Measurements from ENCODE around the gene SLC39A12. TPM values are rescaled to one million over a fixed set of nuclear protein-coding genes. Genes with fewer than 3 reads are reported as not detected.

The SLC39A12 gene
- not detected for polyA plus RNA-seq (2012; ENCODE audit: insufficient read length, low read depth)

- no peak for TF ChIP-seq SIN3A (IDR thresholded peaks at IDR 0.05; ENCODE audit: borderline replicate concordance, insufficient read depth, low read length)
- TF ChIP-seq, protein P1, sequence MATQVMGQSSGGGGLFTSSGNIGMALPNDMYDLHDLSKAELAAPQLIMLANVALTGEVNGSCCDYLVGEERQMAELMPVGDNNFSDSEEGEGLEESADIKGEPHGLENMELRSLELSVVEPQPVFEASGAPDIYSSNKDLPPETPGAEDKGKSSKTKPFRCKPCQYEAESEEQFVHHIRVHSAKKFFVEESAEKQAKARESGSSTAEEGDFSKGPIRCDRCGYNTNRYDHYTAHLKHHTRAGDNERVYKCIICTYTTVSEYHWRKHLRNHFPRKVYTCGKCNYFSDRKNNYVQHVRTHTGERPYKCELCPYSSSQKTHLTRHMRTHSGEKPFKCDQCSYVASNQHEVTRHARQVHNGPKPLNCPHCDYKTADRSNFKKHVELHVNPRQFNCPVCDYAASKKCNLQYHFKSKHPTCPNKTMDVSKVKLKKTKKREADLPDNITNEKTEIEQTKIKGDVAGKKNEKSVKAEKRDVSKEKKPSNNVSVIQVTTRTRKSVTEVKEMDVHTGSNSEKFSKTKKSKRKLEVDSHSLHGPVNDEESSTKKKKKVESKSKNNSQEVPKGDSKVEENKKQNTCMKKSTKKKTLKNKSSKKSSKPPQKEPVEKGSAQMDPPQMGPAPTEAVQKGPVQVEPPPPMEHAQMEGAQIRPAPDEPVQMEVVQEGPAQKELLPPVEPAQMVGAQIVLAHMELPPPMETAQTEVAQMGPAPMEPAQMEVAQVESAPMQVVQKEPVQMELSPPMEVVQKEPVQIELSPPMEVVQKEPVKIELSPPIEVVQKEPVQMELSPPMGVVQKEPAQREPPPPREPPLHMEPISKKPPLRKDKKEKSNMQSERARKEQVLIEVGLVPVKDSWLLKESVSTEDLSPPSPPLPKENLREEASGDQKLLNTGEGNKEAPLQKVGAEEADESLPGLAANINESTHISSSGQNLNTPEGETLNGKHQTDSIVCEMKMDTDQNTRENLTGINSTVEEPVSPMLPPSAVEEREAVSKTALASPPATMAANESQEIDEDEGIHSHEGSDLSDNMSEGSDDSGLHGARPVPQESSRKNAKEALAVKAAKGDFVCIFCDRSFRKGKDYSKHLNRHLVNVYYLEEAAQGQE (IDR thresholded peaks at IDR 0.05; ENCODE audit: insufficient read depth in 1 of 2, low read depth in 2 of 2, low read length in 2 of 2) = no peak
- TF ChIP-seq FOXP2 (optimal IDR thresholded peaks at IDR 0.05; ENCODE audit: borderline replicate concordance, extremely low read depth, extremely low read length, insufficient read depth) = no peak
- TF ChIP-seq POLR2AphosphoS5 (IDR thresholded peaks at IDR 0.05; ENCODE audit: low read depth, low read length) = no peak
- no peak for TF ChIP-seq TAF1 (IDR thresholded peaks at IDR 0.05; ENCODE audit: borderline replicate concordance, insufficient read depth, low read length)
Measured at GRCh38 chr10:17951868-17952371, at the start of gene SLC39A12. Gene SLC39A12, plus strand, starts transcription at chr10:17951918. Its CDS starts 1,359 bp downstream, at chr10:17953277.

GRCh38 chr10:17904564-17904963 lies 47.2 kb upstream of the SLC39A12 start:
- TF ChIP-seq, protein P1 (IDR thresholded peaks at IDR 0.05; ENCODE audit: insufficient read depth in 1 of 2, low read depth in 2 of 2, low read length in 2 of 2) = no peak

DNA sequence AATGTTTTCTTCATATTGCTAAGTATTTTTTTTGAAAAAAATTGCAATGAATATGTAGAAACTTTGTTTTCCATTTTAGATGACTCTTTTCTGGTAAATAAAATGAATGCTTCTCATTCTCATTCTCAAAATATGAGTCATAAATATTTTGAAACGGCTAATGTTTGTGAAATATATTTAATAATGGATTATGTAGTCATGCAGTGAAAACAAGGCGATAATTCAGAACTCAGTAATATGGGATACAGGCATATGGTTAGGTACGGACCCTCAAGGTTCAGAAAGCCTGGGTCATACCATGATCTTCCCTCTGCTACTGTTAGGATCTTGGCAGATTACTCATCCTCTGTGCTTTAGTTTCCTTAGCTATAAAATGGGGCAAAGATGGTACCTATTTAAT lies 46.2 kb upstream of the SLC39A12 start:
- TF ChIP-seq FOXP2 (optimal IDR thresholded peaks at IDR 0.05; ENCODE audit: borderline replicate concordance, extremely low read depth, extremely low read length, insufficient read depth) (no peak), TAF1 (IDR thresholded peaks at IDR 0.05; ENCODE audit: borderline replicate concordance, insufficient read depth, low read length) (no peak), POLR2AphosphoS5 (IDR thresholded peaks at IDR 0.05; ENCODE audit: low read depth, low read length) (no peak), SIN3A (IDR thresholded peaks at IDR 0.05; ENCODE audit: borderline replicate concordance, insufficient read depth, low read length) (no peak)
- TF ChIP-seq, protein P1 (IDR thresholded peaks at IDR 0.05; ENCODE audit: insufficient read depth in 1 of 2, low read depth in 2 of 2, low read length in 2 of 2) = no peak

DNA sequence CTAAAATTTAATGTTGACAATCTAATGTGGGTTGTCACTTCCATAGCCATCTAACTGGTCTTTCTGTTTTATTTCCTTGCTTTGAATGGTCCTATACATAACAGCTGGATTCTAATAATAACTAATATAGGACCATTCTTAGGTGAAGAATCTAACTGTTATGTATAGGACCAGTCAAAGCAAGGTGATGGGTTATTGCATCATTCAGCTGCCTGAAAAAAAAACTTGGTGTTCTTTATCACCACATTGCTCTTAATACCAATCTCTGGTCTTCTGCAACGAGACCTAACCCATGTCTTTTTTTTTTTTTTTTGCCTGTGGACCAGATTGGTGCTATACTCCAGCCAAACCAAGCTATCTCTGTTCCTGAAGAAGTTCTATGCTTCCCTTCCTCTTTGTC lies 45.7 kb upstream of the SLC39A12 start:
- TF ChIP-seq TAF1 (IDR thresholded peaks at IDR 0.05; ENCODE audit: borderline replicate concordance, insufficient read depth, low read length) (no peak), FOXP2 (optimal IDR thresholded peaks at IDR 0.05; ENCODE audit: borderline replicate concordance, extremely low read depth, extremely low read length, insufficient read depth) (no peak), SIN3A (IDR thresholded peaks at IDR 0.05; ENCODE audit: borderline replicate concordance, insufficient read depth, low read length) (no peak), POLR2AphosphoS5 (IDR thresholded peaks at IDR 0.05; ENCODE audit: low read depth, low read length) (no peak)
- TF ChIP-seq, protein P1 (IDR thresholded peaks at IDR 0.05; ENCODE audit: insufficient read depth in 1 of 2, low read depth in 2 of 2, low read length in 2 of 2) = no peak

DNA sequence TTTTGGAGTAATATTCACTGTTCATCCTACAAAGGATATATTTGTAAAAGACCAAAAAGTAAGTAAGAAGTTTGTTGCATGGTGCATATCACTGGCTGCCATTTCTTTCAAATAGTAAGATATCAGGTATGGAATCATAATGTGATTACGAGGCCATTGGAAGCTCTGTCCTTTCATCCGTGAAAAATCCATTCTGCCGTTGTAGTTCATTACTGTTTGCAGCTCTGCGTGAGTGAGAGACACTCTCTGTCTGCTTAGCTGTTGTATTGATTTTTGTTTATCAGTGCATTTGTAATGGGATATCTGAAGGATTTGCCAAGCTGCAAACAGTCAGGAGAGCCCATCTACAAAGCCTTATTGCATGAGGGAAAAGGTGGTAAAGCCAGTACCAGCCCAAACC lies 44.1 kb upstream of the SLC39A12 start:
- TF ChIP-seq, protein P1 (IDR thresholded peaks at IDR 0.05; ENCODE audit: insufficient read depth in 1 of 2, low read depth in 2 of 2, low read length in 2 of 2) = no peak
- TF ChIP-seq SIN3A (IDR thresholded peaks at IDR 0.05; ENCODE audit: borderline replicate concordance, insufficient read depth, low read length) = no peak
- TF ChIP-seq TAF1 (IDR thresholded peaks at IDR 0.05; ENCODE audit: borderline replicate concordance, insufficient read depth, low read length) = no peak
- TF ChIP-seq POLR2AphosphoS5 (IDR thresholded peaks at IDR 0.05; ENCODE audit: low read depth, low read length) = no peak
- no peak for TF ChIP-seq FOXP2 (optimal IDR thresholded peaks at IDR 0.05; ENCODE audit: borderline replicate concordance, extremely low read depth, extremely low read length, insufficient read depth)
